NCI-H748 (cell line): Measurements from ENCODE around the gene SERPINI2.
A peak's percentile ranks its signal among the peaks of the same experiment; 100 is the strongest.
"Not testable (repeated sequence)": the region's sequence is repeated elsewhere in the genome, so short reads cannot be mapped to it uniquely, and the experiment has no call there.

ENCODE experiments used
- DNase-seq: peaks from one replicate; lab custom pipeline; 2025; ENCODE audit not compliant: unreplicated experiment; lab: John Stamatoyannopoulos, UW

Gene SERPINI2

DNA sequence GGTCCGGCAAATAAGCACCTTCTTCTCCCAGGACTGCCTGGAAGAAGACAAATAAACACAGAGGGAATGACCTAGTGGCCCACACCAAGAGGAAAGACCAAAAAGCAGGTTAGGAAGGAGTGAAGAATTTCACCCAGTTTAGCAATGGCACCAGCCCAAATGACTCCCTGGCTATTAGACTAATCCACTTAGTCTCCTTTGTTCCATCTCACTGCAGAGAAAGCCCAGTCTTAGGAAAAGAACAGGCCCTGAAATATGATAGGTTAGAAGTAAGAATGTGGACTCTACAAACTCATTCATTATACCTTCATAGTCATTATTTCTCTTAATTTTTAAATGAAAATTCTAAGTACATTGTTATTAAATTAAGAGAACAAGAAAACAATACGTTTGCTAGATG lies 23.2 kb downstream of the SERPINI2 start:
- DNase-seq: no peak

DNA sequence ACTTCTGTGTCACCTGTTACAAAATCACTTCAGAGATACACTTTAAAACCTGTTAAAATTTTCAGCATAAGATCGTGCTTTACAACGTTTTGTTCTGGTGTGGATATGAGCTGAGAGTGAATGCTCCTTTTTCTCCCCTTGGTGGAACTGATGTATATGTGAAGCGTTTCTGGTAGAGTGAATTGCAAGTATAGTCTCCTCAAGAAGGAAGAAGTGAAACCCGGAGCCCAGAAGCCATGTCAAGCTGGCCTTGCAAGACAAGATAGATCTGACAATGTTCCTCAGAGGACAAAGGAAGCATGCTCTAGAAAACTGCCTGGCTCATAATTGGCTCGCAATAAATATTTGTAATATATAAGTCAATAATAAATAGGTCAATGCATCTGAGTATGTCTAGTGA lies 23.6 kb downstream of the SERPINI2 start:
- DNase-seq: no peak

DNA sequence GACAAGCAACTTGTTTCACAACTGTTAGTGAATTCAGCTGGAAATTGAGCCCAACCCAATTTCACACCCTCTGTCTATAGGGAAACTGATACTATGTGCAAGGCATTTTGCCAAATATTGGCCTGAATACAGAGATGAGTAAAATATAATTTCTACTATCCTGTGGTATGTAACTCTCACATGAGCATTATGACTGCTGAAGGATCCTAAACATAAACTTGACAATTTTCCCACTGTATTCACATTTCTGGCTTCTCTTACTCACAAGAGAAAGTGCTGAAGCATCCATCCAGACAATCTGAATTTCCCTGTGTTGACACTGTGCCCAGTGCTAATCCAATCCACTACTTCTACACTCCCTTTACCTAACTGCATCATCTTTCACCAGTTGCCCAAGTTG lies 28.4 kb downstream of the SERPINI2 start:
- DNase-seq: no peak

DNA sequence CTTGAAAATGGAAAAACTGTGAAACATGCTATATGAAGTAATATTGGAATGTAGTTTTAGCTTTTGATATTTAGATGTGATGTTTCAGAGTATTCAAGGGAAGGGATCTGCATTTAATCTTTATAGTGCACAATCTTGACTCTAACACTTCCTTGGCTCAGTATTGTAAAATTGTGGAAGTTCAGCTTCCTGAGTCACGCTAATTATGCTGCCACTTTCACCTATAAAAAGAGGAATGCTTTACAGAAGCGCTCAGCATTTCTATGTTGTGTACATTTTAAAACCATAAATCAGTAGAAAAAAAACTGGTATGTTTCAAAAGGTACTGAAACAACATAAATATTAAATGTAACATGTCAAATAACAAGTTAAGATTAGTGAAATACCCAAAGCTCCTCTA lies 32.6 kb downstream of the SERPINI2 start:
- no peak for DNase-seq

DNA sequence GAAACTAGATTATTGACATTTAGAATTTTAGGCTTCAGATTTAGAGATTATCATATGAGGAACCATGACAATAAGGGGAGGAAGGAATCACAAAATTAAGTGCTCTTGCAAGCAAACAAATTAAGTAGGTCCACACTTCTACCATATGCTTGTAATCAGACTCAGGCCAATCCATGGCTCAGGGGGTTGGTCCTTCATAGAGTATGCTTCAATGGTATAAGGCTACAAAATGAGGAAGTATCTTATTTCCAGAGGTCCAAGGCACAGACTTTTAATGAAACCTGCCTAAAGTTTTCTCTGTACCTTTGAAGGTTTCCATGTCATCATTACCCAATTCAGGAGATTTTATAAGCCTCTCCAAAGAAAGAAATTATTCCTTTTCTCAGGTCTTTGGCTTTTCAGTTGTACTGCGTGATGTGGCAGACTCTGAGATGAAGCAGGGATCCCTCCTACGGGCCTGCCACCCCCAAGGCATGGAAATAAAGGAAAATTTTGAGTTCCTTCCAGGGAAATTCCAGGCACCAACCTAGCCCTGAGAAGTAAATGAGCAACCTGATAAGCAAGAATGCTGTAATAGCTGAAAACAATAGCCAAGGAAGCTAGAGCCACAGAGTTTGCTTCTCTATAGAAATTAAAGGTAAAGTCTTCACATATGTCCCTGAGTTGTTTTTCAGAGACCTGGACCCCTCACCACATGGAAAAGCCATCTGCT lies 36.3 kb downstream of the SERPINI2 start:
- no peak for DNase-seq

DNA sequence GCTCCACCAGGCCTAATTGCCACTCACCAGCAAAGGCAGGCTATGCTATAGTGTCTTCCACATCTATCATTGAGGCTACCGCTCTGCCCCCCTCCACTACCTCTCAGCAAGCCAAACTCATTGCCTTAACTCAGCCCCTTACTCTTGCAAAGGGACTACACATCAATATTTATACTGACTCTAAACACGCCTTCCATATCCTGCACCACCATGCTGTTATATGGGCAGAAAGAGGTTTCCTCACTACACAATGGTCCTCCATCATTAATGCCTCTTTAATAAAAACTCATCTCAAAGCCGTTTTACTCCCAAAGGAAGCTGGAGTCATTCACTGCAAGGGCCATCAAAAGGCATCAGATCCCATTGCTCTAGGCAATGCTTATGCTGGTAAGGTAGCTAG lies 46.9 kb downstream of the SERPINI2 start:
- not testable (repeated sequence) for DNase-seq

DNA sequence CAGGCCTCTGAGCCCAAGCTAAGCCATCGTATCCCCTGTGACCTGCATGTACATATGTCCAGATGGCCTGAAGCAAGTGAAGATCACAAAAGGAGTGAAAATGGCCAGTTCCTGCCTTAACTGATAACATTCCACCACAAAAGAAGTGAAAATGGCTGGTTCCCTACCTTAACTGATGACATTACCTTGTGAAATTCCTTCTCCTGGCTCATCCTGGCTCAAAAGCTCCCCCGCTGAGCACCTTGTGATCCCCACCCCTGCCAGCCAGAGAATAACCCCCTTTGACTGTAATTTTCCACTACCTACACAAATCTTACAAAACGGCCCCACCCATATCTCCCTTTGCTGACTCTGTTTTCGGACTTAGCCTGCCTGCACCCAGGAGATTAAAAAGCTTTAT lies 51.4 kb downstream of the SERPINI2 start:
- DNase-seq: not testable (repeated sequence)

DNA sequence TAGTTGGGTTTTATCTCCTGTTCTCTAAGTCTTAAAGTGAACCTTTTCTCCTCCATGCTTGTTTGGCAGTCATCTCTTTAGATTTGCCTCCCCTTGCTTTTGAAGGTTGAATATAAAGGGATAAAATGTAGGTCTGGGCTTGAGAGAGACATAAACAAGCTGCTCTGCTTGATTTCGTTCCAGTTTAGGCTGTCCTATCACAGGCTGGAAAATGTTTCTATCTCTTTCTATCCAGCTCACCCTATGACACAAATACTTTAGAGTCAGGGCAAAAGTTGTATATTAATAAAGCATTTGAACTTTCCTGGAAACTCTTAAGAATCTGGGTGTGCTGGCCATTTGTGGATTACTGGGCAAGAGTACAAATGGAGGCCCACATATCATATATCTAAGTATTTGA lies 64.2 kb downstream of the SERPINI2 start:
- DNase-seq: no peak

DNA sequence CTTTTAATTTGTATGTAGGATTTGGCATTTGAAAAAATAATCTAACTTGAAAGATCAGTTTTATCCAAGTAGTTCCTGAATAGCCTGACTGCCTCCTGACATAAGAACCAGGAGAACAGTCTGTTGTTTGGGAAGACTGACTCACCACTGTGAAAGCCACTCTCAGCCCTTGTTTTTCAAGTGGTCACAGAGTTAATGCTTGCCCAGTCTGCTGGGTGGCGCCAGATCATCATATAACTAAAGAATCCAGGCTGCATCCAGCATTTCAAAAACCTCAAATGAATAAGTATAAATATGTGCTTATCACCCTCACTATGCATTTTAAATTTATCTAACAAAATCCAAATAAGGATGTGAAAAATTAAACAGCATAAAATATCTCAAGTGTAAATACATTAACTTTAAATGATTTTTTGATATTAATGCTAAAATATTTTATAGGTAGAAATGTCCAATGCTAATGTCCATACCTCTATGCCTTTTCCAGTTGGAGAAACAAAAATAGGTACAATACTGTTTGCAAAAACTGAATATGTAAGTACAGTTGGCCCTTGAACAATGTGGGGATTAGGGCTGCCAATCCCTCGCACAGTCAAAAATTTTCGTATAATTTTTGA lies 66.9 kb downstream of the SERPINI2 start:
- peak; percentile 53 for DNase-seq

DNA sequence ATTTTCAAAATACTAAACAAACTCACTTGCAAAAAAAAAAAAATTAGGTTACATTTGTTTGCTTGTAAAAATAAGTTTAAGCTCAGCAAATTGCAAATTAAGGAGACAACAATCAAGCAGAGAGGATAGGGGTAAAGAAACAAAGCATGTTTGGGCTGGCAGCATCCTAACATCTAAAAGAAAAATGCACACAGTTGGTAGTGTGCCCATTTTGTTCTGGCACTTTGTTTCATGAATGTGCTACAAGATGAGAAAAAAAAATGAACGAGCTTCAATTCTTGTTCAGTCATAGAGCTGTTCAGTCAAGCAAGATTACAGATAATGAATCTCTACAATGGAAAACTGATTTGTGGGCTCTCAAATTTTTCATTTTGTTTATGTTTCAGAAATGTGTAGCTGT lies 76.0 kb downstream of the SERPINI2 start:
- DNase-seq: no peak

DNA sequence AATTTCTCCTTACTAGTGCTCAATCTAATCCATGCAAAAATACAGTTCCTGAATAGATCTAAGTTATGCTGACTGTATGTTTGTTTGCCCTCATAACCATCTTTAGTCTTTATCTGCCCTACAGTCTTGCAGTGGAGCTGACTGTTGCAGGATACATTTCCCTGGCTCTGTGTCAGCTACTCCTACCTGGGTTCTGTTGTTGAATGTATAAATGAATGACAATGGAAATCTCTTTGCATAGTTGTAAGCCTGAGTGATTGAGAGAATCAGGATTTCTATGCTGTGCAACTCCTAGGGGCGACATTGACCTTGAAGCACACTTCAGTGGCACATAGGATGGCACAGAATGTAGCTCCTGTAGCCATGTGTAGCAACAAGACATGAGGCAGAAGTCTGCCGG lies 77.8 kb downstream of the SERPINI2 start:
- no peak for DNase-seq

DNA sequence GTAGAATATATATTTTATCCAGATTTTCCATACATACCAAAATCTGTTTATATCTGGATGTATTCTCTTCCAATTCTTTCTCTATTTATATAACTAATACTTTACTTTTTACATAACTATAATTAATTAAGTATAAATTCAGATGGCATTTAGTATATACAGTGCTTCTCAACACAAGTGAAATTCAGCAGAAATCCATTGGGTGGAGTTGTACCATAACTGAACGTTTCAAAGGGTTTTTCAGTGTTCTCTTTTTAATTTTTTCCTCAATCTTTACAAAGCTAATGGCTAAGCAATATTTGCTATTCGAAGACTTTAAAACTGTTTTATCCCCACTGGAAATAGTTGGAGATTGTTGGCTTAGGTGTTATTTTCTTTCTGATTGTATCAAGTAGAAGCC lies 79.8 kb downstream of the SERPINI2 start:
- DNase-seq: no peak
